GM21786 (cell line): ENCODE data around the gene EXOSC2.

ENCODE experiments used
- ATAC-seq: cut with Tn5 transposase; IDR thresholded peaks from one replicate; pipeline ENCODE4 v1.9.1; 2021; ENCODE audit not compliant: unreplicated experiment

EXOSC2 gene

DNA sequence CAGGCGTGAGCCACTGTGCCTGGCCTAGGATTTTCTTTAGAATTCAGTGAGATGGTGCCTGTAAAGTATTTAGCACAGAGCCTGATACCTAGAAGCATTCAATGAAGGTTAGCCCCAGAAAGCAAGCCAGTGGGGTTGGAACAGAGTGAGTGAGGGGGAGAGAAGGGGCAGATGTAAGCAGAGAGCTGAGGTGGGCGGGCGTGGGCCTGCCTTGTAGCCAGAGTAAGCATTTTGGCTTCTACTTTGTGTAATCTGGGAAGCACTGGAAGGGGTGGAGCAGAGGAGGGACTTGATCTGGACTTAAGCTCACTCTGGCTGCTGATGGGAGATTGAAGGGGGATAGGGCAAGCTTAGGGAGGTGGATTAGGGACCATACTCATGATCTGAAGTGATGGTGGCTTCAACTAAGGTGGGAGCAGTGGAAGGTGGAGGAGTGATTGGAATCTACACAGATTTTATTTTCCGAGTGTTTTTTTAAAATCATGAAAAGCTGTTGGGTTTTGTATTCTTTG is 2.6 kb downstream of the EXOSC2 start:
- no peak for ATAC-seq

DNA sequence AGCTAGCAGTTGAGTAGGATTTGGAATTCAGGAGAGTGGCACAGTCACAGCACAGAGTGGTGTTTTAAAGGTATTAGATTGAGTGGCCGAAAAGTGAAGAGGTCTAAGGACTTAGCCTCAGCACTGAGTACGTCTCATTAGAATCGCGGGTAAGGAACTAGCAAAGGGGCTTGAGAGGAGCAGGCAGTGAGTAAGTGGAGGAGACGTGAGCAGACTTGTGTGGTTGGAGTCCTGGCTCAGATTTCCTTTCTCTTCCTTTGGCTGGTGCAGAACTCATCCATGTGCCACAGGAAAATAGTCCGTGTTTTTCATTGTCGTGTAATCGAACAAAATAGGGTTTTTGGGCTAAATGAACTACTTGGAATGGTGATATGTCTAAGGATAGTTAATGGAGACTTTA is 3.4 kb downstream of the EXOSC2 start:
- ATAC-seq, result no peak

DNA sequence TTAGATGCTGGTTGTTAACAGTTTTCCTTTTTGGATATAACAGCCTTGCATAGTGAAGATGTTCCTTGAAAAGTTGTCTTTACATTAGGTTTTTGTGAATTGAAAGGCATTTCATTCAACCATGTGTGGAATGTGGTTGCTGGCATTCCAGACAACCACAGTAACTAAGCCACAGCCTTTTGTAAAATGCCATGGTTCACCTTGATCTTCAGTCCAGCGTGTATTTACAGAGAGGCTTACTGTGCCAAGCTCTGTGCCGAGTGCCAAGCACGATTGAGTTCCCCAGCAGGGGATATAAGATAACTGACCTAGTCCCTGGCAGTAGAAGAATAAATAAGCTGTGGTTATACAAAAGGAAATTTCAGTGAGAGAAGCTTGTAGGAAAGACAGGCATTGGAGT is 4.9 kb downstream of the EXOSC2 start:
- no peak for ATAC-seq

DNA sequence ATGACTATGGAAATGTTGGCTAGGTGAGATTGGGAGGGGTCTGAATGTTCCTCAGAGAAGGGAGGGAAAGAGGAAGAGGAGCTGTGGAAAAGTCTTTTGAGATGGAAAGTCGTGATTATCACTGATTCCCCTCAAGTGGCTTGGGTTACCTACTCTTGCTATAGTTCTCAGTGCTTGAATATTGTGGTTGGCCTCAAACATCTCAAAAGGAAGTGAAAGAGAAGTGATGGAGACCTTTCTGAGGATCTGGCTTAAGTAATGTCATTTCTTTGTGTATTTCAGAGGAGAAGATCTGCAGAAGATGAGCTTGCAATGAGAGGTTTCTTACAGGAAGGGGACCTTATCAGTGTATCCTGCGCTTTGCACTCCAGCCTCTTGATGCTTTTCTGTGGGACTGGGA is 5.5 kb downstream of the EXOSC2 start:
- no peak for ATAC-seq

DNA sequence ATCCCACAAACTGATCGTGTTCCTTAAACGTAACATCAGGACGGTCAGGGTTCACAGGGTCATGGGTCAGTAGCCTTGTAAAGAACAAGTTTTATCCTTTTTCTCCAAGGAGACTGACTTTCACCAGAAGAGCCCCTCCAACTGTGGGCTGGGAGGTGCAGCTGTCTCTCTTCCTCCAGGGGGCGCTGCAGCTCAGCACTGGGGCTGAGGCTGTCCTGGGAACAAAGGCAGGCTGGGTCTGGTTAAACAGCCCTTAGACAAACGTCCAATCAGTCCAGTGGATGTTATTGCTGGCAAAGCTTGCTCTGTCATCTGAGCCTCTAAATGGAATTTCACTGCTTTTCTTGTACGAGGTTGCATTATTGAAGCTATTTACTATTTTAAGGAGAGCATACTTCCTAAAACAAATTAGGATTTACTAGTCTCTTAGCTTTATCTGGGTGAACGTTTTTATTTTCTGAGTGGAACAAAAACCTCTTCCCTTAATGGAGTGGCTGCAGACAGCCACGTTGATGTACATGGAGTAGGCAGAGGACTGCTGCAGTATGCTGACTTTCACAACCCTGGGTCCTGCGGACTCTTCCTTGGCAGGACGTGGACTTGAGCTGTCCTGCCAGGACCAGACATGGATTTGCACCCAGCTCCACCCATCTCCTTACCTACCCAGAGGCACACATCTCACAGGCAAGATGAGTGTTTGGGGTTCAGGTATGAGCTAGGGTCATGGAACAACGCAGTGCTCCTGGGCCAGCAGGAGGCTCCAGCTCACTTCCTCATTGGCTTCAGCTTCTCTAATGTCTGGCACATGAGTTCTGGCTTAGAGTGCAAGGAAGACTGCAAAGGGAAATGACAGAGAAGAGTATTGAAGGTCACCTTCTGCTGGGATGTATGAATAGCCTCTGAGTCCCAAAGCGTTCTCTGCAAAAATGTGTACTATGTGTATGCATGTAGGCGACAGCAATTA is 7.8 kb downstream of the EXOSC2 start:
- no peak for ATAC-seq

DNA sequence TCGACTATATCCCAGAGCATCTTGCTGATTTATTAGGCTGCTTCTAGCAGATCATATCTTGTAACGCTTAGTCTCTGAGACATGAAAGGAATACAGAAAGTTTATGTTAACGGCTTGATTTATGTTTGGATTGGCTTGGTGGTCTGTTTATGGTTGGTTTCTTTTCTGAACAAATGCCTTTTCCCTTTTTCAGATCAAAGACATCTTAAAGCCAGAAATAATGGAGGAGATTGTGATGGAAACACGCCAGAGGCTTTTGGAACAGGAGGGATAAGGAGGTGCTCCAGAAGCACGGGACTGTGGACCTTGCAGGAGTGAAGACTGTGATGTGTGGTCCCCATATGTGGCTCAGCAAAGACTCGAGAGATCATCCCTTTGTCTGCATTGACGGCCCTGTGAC is 9.9 kb downstream of the EXOSC2 start:
- ATAC-seq, result no peak

DNA sequence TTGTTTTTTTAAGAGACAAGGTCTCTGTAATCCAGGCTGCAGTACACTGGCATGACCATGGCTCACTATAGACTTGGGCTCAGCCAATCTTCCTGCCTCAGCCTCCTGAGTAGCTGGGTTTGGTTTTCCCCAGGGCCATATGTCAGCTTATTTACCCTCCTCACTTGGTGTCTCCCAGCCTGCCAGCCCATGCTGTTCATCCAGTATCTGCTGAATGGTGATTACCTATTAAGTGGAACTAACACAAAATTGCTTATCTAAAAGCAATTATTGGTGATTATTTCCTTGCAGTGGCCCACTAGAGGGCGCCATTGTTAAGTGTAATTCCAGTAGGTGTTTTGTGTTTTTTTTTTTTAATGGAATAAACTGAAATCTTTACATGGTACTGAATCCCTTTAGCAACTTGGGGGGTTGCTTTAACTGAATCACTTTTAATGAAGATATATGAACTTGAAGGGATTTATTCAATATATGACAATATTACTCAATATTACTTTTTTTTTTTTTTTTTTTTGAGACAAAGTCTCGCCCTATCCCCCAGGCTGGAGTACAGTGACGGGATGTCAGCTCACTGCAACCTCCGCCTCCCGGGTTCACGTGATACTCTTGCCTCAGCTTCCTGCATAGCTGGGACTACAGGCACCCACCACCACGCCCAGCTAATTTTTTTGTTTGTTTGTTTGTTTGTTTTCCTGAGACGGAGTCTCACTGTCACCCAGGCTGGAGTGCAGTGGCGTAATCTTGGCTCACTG is 13.8 kb downstream of the EXOSC2 start:
- no peak for ATAC-seq

DNA sequence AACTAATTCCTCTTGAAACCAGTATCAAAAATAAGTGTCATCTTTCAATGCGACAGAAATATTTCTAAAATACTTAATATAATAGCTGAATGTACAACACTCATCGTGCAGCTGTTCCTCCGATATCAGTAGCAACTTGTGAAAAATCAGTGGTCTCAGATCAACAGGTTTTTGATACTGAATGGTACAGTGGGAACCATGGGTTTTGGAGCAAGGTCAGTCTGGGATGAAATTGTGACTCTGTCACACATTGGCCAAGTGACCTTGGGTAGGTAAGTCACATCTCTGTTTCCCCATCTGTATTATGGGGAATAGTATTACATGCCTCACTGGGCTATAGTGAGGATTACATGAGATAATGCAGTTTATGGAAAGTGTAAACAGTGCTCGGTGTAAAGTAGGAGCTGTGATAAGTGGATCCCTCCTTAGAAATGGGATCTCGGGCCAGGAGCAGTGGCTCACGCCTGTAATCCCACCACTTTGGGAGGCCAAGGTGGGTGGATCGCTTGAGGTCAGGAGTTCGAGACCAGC is 17.3 kb downstream of the EXOSC2 start:
- no peak for ATAC-seq

DNA sequence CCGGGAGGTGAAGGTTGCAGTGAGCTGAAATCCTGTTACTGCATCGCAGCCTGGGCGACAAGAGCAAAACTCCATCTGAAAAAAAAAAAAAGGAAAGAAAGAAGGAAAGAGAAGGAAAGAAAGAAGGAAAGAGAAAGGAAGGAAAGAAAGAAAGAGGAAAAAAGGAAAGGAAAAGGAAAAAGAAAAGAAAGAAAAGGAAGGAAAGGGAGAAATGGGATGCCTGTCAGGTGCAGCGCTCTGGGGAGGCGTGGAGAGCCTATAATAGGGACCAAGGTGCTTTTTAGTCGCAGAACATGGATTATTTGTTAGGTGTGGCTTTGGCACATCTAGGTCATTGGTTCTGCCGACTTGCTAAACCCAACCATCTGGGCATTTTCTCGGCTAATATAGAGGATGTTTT is 17.9 kb downstream of the EXOSC2 start:
- ATAC-seq, result no peak

DNA sequence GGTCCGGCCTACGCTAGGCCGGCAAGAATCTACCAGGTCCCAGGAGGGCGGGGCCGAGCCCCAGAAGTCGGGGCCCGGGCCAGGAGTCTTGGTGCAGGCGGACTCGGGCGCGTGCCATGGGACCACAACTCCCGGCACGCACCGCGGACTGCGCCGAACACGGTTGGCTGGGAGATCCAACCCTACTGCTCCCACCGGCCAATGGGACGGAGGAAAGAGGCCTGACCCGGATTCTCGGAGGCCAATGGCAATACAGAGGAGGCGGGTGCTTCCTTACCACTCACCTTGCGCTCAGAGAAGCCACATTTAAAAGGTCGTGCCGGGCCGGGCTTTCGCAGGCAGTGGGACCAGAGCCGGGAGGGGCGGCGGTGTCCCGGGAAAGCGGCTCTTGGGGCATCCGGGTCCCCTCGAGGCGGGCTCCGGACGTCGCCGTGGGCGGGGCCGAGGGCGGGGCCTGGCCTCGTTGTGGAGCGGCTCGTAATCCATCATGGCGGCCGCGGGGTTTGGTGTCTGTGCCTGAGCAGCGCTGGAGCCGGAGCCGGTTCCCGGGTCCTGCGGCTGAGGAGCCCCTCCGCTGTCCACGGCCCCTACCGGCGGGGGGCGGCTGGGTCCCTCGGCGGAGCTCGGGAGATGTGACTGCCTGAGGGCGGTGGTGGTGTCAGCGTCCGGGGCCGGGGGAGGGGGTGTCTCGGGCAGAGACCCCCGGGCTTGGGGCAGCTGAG is 19.1 kb downstream of the EXOSC2 start:
- ATAC-seq, result peak; percentile 95

DNA sequence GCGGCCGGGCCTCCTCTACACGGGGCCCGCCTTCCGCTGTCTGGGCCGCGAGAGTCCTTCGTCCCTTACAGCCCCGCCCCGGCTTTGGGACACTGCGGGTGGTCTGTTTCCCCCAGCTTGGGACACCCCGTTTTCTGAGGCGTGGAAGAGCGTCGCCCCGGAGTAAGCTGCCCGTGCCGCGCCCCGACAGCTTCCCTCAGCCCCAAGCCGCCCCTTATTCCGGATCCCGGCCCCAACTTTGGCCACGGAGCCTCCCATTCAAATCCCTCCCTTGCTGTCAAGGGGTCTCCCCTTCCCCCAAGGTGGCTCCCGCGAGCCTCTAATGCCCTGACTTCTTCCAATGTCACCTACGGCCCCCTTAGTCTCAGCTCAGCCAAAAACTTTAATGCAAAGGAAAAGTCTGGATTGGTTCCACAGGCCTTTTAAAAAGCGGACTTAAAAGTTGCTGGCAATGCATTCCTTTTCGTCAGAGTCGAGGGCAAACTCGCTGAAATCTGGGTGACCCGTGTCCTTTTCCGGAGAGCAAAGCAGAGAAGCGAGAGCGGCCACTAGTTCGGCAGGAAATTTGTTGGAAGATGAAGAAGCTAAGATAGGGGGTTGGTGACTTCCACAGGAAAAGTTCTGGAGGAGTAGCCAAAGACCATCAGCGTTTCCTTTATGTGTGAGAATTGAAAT is 19.8 kb downstream of the EXOSC2 start:
- no peak for ATAC-seq

DNA sequence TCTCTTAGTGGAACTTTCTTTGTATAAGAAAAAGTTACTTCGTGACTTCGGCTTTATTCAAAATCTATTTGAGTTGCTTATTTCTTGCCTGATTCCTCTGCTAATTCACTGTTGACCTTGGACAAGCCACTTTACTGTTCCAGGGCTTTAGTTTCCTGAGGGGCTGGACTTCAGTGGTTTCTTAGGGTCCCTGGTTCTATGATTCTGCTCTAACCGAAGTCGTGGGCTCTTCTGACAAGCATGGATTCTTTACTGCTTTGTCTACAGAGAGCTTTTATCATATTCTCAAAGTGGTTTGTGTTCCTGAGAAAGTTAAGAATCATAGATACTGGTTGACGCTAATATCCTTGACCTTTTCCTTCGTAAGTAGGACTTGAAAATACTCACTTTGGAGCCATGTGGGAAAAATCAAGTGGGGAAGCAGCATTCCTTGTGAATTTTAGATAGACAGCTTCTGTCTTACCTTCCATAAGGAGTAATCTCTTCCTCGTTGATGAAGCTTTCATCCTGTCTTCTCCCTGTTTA is 21.1 kb downstream of the EXOSC2 start:
- no peak for ATAC-seq

DNA sequence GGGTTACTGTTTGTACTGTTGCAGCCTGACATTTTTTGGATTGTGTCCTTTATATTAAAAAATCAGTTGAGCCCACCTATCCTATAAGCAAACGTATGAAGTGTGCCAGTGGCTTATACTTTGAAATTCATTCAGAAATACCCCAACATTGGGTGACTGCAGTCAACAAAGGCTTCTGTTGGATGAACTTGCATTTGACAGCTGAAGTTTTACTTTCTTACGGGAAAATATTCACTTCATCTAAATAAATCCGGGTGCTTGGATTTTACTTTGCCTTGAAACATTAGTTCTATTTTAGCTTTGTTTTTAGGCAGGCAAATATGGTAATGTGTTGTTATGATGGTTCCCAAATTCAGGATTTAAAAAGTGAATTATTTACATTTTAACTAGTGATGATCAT is 21.7 kb downstream of the EXOSC2 start:
- ATAC-seq, result no peak

DNA sequence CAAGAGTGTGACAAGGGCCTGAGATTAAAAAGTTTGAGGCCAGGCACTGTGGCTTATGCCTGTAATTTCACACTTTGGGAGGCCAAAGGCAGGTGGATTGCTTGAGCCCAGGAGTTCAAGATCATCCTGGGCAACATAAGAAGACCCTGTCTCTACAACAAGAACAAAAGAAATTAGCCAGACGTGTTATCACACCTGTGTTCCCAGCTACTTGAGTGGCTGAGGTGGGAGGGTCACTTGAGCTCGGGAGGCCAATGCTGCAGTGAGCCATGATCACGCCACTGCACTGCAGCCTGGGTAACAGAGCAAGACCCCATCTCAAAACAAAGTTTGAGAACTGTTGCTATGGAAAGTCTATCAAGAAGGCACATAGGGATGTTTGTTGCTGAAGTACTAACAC is 25.0 kb downstream of the EXOSC2 start:
- no peak for ATAC-seq

DNA sequence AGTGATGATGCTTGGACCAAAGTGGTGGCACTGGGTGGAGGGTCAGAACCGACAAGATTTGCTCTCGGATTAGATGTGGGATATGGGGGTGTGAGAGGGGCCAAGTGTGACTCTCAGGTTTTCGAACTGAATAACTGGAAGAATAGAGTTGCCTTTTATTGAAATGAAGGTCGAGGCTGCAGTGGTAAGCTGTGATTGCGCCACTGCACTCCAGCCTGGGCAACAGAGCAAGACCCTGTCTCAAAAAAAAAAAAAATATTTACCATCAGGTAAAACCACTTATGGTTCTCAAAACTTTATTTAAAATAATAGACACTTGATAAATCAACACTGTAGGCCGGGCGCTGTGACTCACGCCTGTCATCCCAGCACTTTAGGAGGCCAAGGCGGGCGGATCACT is 27.2 kb downstream of the EXOSC2 start:
- no peak for ATAC-seq

DNA sequence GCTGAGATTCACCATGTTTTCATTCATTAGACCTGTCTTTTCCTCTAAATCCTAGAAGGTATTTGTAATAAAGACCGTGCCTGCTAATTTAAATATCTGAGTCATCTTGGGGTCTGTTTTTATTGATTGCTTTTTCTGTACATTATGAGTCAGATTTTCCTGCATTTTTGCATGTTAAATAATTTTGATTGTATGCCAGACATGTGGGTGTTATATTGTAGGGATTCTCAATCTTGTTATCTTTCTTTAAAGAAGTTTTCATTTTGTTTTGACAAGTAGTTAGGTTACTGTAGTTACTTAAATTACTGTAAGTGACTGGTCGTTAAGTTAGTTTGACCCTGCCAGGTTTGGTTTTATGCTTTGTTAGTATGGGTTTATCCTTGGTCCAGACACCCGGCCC is 35.1 kb downstream of the EXOSC2 start:
- no peak for ATAC-seq

DNA sequence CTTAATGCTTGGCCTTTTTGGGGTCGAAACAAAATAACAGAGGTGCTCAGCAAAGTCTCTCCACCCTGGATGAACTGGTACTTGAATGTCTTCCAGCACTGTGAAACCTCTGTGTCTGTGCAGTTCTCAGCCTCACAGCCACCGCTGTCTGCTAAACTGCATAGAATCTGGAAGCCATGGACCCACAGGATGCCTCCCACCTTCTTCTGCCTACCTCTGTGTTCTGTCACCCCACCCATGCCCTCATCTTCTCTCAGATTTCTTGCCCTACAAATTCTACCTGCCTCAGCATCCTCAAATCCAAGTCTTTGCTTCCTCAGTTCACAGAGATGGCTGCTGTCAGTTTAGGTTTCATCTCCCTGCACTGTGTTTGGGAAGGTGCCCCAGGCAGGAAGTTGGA is 35.6 kb downstream of the EXOSC2 start:
- ATAC-seq, result no peak

DNA sequence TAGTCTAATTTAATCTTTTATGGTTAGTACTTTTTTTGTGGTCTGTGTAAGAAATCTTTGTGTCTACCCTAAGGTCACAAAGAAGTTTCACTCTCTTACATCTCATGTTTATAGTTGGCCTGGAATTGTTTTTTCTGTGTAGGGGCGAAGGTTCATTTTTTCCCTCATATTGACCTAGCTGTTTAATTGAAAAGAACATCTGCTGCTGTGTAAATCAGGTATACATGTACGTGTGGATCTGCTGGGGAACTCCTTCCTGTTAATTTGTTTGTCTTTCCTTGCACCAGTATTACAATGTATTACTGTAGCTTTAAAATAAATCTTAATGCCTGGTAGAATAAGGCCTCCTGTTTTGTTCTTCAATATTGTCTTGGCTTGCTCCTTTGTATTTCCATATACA is 37.8 kb downstream of the EXOSC2 start:
- no peak for ATAC-seq

DNA sequence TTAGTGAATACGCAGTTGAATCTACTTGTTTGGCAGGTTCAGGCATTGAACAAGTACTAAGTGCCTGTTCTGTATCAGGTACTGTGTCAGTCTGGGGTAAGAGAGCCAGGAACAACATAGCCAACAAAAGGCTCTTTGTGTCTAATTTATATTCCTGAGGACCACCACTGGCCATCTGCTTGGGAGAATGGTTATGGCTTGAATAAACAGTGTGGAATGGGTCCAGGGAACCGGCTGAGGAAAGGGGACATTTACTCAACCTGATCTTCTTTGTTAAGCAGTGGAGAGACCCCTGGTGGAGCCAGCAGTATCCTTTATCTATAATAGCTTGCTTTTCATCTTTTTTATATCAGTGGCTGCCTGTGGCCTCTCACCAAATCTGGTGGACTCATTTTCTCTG is 38.6 kb downstream of the EXOSC2 start:
- ATAC-seq, result no peak

DNA sequence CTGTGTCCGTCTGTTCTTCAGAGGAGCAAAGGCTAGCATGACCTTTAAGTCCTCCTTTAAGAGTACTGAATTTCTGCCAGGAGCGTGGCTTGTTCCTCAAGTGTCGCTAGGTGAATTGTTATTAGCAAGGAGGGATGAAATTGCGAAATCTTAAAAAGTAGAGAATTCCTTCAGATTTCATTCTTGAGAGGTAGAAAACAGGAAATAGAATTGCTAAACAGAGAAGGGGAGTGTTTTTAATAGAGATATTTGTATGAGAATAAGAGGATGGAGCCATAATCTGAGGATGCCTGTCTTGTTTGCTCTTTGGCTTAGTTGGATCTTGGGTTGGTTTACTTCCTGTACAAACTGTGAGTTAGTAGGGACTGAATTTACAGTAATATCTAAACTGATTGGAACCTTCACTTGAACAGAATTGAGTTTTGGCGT is 39.2 kb downstream of the EXOSC2 start:
- no peak for ATAC-seq
